Fibroblast of mammary gland (primary cell): ENCODE data around the gene ASTN2.

Experiments
- DNase-seq: peaks from one replicate; pipeline ENCODE4 v3.0.0-alpha.2; 2010; ENCODE audit warnings: low read depth
- H3K4me3 ChIP-seq: 2 replicates; pipeline ENCODE4 v1.5.1; 2011; ENCODE audit warnings: low read depth, mild to moderate bottlenecking, low read length, moderate library complexity; ENCODE audit not compliant: control insufficient read depth
- TF ChIP-seq, protein P1 (sequence below): conservative IDR thresholded peaks from 2 replicates; pipeline ENCODE4 v1.5.1; 2011; ENCODE audit warnings: low read depth, low read length, inconsistent platforms; ENCODE audit not compliant: control insufficient read depth, insufficient read depth

The ASTN2 gene

GRCh38 chr9:116436121-116436520 is 978.7 kb downstream of the ASTN2 start:
- H3K4me3 ChIP-seq = no peak overlapping the region
- no peak for DNase-seq
- TF ChIP-seq, protein P1, sequence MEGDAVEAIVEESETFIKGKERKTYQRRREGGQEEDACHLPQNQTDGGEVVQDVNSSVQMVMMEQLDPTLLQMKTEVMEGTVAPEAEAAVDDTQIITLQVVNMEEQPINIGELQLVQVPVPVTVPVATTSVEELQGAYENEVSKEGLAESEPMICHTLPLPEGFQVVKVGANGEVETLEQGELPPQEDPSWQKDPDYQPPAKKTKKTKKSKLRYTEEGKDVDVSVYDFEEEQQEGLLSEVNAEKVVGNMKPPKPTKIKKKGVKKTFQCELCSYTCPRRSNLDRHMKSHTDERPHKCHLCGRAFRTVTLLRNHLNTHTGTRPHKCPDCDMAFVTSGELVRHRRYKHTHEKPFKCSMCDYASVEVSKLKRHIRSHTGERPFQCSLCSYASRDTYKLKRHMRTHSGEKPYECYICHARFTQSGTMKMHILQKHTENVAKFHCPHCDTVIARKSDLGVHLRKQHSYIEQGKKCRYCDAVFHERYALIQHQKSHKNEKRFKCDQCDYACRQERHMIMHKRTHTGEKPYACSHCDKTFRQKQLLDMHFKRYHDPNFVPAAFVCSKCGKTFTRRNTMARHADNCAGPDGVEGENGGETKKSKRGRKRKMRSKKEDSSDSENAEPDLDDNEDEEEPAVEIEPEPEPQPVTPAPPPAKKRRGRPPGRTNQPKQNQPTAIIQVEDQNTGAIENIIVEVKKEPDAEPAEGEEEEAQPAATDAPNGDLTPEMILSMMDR = no peak

DNA sequence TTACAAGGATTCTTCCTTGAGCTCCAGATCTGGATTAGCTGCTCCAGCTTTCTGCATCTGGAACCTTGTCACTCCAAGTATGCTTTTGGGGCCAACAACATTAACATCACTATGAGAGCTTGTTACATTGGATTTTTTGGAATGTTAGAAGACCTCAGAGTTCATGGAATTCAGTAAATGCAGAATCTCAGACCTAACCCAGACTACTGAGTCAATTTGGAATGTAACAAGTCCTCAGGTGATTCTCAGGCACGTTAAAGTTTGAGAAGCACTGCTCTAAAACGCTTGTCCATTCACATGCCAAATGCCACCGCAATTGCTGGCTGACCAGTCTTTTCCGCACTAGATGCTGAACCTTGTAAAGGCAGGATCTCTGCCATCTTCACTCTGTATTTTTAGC is 979.2 kb downstream of the ASTN2 start:
- TF ChIP-seq, protein P1 = no peak
- no peak for DNase-seq
- H3K4me3 ChIP-seq = no peak overlapping the region

DNA sequence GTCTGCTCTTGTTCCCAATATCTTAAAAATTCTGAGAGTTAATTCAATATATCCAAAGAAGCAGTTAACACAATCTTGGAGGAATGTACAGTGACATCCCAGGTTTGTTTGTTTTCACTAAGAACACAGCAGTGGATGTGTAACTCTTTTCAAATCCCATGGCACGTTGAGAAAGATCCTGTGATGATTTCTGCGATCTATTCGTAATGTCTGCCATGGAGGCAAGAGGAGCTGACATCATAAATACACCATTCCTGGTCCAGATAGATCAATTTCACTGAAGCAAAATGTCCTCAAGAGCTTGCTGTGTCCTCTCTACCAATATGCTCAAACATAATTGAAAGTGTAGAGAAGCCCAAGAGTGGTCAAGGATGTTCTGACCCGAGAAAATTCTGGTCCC is 980.5 kb downstream of the ASTN2 start:
- no peak for DNase-seq
- no peak overlapping the region for H3K4me3 ChIP-seq
- TF ChIP-seq, protein P1 = no peak

GRCh38 chr9:116432051-116432450 is 982.8 kb downstream of the ASTN2 start:
- no peak overlapping the region for H3K4me3 ChIP-seq
- TF ChIP-seq, protein P1 = no peak
- no peak for DNase-seq

GRCh38 chr9:116430849-116431248 is 984.0 kb downstream of the ASTN2 start:
- H3K4me3 ChIP-seq = no peak overlapping the region
- TF ChIP-seq, protein P1 = no peak
- DNase-seq = no peak

DNA sequence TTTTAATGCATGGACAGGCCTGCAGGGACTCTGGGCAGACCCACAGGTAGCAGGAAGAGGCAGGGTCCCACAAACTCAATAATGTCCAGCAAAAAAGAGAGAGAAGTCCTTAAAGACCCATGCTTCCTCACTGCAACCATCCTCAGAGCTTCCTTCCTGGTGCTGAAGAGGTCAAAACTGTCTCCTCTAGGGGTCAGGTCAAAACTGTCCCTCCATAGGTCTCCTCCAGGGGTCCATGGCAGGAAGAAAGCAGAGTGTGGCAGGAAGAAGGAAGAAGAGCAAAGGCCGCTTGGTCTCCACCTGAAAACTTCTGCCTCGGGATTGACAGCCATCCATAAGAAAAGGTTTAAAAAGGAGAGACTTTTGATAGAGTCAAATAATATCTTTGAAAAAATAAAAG is 989.6 kb downstream of the ASTN2 start:
- TF ChIP-seq, protein P1 = no peak
- no peak for DNase-seq

DNA sequence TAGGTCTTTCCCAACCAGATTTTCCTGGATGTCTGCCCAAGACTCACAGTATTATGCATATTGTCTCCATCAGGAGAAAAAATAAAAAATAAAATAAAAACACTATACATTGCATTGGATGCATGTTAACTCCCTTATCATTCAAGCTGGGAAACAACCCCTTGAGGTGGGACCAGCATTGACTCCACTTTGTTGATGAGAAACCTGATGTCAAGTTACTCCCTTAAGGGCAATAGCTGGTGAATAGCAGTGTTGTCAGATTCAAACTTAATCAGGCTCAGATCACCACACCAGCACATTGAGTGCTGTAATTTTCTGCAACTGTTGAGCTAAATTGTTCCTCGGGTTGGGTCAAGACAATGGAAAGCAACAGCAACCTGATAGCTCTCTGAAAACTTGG is 991.7 kb downstream of the ASTN2 start:
- no peak overlapping the region for H3K4me3 ChIP-seq
- TF ChIP-seq, protein P1 = no peak
- no peak for DNase-seq

More for the DNA sequence above, 989.6 kb downstream of the ASTN2 start:
- H3K4me3 ChIP-seq = no peak overlapping the region
